ENCODE measurements around the gene NMT1.

The NMT1 gene

DNA sequence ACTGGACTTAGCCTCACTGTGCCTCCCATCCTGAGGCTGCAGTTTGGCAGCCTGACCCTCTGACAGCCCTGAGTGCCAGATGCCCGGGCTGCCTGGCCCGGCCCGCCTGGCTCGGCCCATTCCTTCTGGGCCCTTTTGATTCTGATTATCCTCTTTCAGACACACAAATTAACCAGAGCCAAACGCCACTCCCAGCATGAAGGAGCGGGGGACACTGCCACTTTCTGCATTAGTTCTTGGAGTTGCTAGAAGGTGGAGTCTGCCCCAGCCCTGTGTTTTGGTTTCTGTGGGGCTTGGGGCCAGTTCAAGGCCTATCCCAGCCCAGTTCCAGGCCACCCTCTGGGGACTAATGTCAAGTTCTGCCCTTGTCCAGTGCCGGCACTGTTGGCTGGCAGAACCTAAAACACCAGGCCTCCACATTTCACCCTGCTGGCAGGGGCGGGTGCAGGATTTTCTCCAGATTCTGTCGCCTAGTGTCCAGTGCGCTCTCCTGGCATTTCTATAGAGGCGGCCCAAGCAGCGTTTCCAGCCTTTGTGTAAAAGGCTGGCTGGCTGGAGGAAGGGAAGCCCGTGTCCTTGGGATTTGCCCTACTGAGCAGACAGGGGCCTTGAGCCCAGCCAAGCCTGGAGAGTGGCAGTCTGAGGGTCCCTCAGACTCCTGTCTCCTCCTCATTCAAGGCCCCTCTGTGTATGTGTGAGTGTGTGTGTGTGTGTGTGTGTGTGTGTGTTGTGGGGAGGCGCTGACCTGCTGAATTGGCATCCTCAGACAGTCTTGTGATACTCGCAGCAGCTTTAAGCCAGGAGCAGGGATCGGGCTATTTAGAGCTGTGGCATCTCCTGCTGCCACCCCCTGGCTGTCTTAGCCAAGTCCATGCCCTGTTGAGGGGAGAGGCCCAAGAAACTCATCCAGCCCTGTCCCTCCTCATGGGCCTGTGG, 49.8 kb downstream of the NMT1 start:
- TF ChIP-seq, protein P1, sequence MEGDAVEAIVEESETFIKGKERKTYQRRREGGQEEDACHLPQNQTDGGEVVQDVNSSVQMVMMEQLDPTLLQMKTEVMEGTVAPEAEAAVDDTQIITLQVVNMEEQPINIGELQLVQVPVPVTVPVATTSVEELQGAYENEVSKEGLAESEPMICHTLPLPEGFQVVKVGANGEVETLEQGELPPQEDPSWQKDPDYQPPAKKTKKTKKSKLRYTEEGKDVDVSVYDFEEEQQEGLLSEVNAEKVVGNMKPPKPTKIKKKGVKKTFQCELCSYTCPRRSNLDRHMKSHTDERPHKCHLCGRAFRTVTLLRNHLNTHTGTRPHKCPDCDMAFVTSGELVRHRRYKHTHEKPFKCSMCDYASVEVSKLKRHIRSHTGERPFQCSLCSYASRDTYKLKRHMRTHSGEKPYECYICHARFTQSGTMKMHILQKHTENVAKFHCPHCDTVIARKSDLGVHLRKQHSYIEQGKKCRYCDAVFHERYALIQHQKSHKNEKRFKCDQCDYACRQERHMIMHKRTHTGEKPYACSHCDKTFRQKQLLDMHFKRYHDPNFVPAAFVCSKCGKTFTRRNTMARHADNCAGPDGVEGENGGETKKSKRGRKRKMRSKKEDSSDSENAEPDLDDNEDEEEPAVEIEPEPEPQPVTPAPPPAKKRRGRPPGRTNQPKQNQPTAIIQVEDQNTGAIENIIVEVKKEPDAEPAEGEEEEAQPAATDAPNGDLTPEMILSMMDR (IDR thresholded peaks at IDR 0.05) = no peak

GRCh38 chr17:45111850-45112249, 50.7 kb downstream of the NMT1 start:
- TF ChIP-seq, protein P1 (IDR thresholded peaks at IDR 0.05) = no peak

DNA sequence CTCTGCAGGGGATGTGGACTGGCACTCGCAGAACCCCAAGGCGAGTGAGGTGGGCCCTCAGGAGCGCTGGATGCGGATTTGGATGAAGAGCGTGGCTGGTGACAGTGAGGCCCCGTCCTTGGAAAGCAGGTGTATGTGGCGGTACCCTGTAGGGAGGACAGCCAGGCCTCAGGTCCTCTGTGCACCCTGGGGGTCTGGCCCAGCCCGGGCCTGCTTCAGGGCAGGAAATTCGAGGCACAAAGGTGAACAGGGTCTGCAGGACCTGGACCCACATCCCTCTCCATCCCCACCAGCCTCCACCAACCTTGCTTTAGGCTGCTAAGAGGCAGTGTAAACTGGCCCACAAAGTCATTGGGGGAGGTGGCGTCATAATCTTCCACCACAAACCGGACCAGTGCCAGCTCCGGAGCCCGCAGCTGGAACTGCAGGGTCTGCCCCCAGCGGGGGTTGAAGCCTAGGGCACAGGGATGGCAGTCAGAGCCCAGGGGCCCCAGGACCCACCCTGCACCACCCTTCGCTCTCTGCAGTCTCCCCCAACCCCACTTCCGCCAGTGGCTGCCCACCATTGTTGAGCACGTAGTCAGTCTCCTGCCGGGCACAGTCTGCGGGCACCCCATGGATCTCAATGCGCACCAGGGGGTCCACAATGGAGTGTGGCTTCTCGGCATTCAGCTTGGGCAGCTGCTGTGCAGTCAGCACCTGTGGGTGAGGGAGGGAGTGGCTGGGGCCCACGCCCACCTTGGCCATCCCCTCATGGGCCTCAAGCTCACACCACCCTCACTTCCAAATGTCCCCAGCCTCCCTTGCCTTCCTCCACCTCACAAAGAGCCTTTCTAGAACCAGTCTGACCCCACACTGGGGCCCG, 51.7 kb downstream of the NMT1 start:
- TF ChIP-seq, protein P1 (IDR thresholded peaks at IDR 0.05) = no peak

- TF ChIP-seq, protein P1 (IDR thresholded peaks at IDR 0.05) = no peak
Observed at GRCh38 chr17:45113424-45113754, 52.3 kb downstream of the NMT1 start.

GRCh38 chr17:45114117-45114932, 53.2 kb downstream of the NMT1 start:
- TF ChIP-seq, protein P1 (IDR thresholded peaks at IDR 0.05) = no peak

- TF ChIP-seq, protein P1 (IDR thresholded peaks at IDR 0.05) = no peak
Observed at GRCh38 chr17:45115015-45115625, 54.0 kb downstream of the NMT1 start.

- TF ChIP-seq, protein P1 (IDR thresholded peaks at IDR 0.05) = no peak
Observed at GRCh38 chr17:45115871-45116270, 54.8 kb downstream of the NMT1 start.

Data from LNCAP (cell line).